IPS DF 4.7 (cell line): Measurements from ENCODE around the gene AHNAK.

Experiments used
- DNase-seq: peaks from one replicate; pipeline ENCODE4 v3.0.0-alpha.2; 2013; ENCODE audit warnings: low spot score; ENCODE audit errors: extremely low read depth

Gene AHNAK

DNA sequence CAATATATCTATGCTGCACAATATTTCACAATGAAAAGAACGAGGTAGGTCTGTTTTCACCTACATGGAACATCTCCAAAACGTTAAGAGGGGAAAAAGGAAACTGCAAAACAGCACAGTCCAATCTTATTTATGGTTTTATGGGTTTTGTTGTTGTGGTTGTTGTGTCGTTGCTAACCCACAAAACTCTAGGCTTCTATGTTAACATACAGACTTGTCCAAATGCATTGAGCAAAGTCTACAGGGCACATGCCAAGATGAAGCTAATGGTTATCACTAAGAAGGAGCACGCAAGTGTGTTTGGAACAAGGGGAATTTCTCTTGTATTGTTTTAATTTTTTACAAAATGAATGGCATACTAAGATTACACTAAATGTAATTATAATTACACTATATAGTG, 48.6 kb downstream of the AHNAK start:
- DNase-seq, result no peak

DNA sequence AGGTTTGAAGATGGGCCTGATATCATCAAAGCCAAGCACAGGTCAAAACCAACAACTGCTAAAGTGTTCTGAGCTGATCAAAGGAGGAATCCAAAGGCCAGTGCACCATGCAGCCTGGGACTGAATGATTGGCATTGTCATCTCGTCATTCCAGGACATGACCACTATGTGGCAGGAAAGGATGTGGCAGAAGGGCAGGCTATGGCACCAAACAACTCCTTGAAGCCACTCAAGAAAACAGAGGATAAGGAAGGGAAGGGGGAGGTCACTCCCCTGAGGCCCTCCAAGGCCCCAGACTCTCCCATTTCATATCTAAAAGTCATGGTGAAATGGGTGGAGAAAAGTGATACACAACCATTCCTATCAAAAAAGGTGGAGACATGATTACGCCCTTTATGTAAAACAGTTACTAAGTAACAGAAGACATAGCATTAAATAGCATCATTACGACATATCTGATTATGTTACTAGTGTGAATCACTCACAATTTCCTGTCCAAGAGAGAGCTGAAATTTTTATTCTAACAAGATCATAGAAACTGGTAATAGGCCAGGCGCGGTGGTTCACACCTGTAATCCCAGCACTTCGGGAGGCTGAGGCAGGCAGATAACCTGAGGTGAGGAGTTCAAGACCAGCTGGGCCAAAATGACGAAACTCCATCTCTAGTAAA, 49.3 kb downstream of the AHNAK start:
- no peak for DNase-seq

DNA sequence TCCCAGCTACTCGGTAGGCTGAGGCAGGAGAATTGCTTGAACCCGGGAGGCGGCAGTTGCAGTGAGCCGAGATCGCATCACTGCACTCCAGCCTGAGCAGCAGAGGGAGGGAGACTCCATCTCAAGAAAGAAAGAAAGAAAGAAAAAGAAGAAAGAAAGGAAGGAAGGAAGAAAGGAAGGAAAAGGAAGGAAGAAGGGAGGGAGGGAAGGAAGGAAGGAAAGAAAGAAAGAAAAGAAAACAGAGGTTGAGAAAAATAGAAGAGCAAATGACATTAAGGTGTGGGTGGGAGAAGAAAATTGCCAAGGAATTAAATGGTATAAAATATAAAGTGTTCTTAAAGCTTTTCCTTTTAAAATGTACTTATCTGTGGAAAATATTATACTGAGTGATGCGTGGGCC, 49.9 kb downstream of the AHNAK start:
- DNase-seq, result no peak

DNA sequence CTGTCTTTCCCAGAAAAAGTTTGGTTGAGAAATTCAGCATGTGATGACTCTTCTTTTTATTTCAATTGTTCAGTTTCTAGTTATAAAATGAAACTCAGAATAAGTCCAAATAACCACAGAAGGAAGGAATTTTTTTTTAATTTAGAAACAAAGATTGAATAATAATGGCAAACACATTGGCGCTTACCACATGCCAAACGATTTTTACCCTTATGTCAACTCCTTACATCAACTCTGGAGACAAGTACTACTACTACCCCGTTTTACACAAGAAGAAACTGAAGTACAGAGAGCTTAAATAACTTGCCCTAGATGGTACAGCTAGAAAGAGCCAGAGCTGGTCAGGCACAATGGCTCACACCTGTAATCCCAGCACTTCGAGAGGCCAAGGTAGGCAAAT, 52.4 kb downstream of the AHNAK start:
- no peak for DNase-seq

DNA sequence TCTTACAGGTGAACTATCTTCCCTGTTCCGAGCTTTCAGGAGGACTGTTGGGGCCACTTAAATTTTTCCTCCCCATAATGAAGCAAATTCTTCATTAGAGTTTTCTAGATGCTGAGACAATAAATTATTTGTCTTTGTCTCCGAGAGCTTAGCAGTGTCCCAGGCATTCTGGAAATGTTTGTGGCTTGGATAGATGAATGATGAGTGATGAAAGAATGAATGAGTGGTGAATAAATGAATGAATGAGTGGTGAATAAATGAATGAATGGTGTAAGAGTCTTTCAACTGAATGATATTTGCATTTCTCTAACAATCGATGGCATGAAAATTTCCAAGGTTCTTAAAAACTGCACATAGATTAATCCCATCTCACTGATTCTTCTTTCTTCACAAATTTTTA, 52.8 kb downstream of the AHNAK start:
- no peak for DNase-seq

DNA sequence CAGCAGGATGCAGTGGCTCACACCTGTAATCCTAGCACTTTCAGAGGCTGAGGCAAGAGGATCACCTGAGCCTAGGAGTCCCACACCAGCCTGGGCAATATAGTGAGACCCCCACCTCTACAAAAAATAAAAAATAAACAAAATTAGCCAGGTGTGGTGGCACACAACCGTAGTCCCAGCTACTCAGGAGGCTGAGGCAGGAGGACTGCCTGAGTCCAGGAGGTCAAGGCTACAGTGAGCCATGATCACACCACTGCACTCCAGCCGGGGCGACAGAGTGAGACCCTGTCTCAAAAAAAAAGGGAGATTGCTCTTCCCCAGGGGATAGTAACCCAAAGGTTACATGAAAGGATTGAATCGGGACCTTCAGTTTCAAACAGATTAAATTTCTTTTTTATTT, 54.0 kb downstream of the AHNAK start:
- no peak for DNase-seq

DNA sequence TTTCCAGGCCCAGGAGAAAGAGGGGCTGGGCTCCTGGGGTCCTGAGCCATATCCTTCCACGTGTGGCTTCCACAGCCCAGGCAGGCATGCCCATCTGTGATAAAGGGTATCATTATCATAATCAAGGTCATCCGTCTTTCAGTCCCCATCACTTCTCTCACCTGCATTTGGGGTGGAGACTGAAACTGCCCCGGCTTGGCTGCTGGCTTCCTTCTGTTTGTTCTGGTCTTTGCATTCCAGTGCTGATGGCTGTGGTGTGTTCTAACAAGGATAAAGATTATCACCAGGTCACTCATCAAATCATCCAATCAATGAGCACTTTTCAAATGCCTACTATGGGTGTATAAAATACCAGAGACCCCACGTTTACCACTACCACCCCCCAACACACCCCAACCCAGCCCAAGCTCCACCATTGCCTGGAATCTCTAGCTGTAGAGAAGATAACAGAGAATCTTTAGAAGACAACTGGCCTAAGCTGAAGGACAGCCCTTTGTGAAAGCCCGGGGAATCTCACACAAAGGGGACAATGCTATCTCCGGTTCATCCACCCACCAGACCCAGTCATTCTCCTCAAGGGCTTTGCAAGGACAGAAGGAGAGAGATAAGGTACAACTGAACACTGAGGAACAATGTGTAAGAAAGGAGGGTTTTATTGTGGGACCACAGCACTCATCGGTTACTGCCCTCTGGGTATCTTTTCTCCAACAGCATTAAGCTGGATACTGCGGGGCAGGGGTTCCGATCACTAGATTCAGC, 54.9 kb downstream of the AHNAK start:
- DNase-seq, result no peak

DNA sequence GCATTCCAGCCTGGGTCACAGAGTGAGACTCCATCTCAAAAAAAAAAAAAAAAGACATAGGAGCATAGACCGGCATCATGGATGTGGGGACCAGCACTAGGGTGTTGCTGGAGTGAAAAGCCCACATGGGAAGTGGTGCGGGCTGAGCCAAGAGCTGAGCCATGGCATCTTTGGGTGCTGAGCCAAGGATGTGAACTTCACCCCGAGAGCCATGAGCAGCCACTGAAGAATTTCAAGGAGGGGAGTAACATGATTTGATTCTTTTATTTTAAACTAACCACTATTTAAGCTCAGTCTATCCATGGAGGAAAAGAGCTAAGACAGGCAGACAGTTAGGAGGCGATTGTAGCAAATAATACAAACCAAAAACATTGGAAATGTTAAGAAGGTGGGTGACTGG, 57.4 kb downstream of the AHNAK start:
- DNase-seq, result no peak

DNA sequence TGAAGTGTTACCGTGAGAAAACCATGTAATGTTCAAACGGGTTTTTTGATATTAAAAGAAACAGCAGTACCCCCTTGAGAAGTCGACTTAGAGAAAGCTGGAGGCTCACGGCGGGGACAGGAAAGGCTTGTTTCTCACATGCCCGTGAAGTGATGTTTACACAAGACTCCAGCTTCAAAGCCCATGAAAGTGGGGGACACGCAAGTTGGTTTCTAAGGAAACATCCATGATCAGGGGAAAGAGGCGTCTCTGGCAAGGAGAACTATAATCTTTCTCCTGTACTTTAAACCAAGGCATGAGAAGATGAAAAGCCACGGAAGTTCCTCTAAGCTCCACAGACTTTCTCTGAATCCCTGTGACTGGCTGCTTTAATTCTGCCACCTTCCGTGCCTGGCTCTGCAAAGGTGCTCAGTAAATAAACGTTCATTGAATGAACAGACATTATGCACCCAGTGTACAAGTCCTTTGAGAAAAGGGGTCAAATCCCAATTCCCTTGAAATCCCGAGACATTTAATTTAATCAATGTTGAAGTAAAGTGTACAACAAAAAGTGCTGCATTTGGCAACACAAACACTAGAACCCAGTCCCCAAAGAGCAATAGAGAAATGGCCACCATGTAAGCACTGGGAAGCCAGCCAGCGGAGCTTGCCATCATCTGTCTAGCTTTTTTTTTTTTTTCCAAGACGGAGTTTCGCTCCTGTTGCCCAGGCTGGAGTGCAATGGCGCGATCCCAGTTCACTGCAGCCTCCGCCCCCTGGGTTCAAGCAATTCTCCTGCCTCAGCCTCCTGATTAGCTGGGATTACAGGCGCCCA, 58.7 kb downstream of the AHNAK start:
- DNase-seq, result no peak

DNA sequence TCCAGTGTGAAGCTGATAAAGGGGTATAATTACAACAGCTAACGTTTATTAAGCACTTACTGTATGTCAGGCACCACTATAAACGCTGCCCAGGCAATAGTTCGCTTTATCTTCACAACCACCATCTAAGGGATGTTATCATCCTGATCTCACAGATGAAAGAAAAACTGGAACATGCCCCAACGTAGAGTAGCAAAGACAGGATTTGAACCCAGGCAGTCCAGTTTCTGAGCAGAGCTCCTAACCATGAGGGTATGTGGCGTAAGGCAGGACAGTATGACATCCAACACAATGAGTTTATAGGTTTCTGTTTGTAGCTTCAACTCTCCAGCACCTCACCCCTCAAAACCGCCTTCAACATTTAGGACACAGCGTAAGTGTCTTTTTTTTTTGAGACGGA, 59.5 kb downstream of the AHNAK start:
- no peak for DNase-seq

DNA sequence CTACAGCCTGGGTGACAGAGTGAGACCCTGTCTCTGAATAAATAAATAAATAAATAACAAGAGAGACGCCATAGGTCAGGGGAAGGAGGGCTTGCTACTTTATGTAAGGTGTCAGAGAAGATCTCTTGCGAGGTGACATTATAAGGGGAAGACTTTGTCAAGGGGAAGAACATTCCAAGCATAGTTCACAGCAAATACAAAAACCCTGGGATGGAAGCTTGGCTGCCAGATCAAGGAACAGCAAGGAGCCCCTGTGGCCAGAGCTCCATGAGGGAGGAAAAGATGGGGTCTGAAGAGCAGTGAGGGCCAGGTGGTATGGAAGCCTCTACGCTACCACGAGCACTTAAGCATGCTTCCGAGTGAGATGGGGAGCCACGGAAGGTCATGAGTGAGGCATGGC, 62.3 kb downstream of the AHNAK start:
- no peak for DNase-seq

DNA sequence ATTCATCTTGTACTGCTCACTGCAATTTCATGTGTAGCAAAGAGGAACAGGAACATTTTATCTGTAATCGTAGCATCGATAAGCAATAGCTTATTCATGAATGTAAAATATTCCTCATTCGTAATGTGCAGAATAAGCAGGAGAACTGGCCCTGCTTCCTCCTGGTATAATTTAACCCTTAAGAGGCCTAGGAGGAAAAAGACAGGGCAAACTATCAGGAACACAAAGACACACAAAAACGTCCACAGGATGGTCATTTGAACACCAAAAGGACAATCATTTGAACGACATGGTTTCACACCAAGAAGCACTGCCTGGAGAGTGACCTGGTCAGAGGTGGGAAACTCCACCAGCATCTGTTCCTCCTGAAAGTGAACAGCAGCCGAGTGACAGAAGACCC, 63.9 kb downstream of the AHNAK start:
- DNase-seq, result no peak

DNA sequence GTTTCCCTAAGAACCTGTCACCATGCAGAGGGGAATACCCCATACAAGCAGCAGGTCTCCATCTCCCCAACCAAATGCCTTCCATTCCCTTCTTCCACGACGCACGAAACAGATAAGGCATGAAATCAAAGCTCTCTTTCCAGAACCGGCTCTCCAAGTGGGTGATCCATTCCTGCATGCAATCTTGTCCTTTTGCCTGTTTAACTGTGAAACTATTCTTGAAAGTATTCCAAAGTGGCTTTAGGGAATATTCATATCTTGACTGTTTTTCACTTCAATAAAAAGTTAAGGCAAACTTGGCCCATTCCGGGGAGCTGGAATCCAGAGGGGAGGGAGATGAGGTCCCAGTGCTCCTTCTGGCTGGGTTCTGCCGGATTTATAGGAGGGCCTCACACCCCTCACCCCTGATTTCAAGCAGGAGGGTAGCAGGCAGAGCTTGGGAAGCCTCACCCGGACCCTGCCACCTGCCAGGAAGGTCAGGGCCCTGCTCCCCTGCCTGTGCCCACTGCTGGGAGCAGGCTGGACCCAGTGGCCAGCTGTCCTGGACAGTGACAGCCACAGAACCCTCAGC, 66.9 kb downstream of the AHNAK start:
- DNase-seq, result no peak

DNA sequence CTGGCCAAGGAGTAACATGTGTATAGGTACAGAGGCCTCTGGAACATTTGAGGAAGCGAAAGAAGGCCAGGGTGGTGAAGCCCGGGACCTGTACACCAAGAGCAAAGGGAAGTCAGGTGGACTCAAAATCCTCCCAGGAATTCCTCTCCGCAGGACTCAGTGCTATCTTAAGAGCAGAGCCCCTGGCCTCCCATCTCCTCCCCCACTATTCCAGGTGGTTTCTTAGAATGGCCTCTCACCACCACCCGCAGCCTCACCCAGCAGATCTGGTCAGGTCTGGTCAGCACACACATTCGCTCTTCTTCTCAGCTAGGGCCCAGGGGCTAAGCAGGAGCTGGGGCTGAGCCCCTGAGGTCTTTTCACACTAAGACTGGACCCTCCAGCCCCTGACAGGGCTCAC, 68.7 kb downstream of the AHNAK start:
- no peak for DNase-seq

DNA sequence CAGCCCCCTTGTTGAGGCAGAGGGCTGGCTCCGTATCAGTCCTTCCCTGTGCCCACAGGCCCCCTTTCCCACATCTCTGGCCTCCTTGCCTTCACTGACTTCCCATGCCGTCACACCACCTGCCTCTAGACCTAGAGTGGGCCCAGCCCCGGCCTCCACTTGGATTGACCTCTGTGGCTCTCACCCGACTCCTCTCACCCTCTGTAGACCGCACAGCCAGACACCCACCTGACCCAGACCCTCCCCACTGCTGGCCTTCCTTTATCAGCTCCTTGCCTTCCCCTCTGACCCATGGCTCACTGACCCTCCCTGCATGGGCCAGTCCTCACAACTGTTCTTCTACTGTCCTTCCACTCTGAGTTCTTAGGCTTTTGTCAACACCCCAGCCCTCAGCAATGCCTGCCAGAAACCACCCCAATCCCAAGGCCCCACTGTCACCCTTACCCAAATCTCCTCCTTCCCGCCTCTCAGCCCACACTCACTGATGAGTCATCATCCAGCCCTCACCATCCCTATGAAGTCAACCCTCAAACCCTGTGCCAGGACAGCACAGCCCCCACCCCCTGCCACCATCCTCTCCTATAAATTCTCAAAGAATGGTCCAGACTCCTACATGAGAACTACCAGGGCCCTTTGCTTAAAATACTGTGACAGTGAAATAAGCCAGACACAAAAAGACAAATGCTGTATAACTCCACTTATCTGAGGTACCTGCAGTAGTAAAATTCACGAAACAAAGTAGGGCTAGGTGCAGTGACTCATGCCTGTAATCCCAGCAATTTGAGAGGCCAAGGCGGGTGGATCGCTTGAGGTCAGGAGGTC, 74.3 kb downstream of the AHNAK start:
- DNase-seq, result no peak

DNA sequence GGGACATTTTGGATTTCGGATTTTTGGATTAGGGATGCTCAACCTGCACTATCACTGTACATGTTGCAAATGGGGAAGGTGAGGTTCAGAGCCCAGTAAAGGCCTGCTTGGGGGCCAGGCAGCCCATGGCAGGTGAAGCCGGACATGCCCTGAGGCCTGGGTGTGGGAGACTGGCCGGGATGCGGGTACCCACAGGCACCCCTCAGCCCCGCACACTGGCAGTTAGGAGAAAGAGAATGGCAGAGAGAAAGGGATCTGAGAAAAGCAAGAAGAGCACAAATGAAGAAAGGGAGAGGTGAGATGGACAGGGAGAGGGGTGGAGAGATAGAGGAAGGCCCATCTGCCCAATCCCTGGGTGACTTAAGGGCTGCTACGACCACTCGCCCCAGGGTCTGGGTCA, 75.0 kb downstream of the AHNAK start:
- DNase-seq, result no peak

DNA sequence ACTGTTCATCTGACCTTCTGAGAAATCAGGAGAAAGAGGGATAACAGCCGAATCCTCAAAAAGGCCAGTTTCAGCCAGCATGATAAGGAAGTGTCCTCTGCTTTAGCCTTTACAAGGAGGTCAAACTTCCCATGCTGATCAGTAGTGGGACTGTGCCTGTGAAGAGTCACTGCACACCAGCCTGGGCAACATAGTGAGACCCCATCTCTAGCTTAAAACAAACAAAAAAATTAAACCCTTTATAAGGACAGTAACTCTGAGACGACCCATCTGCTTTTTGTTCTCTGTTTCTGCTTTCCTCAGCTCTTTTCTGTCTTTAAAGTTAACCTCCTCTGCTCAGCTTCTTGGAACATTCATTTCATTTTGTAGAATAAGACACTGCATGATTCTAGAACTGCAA, 78.0 kb downstream of the AHNAK start:
- DNase-seq, result no peak

DNA sequence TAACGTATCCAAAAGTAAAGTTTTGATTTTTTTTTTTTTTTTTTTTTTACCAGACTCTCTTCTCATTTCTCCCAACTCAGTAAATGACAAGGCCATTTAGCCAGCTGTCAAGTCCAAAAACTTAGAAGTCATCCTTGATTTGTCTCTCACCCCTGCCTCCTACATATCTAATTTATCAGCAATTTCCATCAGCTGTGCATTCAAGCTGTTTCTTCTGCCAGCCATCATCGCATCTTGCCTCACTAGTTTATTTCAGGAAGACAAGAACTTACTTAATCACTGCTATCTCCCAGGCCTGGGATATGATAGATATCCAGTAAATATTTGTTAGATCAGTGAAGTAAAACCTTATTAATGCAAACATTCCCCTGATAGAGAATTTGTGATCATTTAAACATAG, 80.2 kb downstream of the AHNAK start:
- DNase-seq, result no peak

DNA sequence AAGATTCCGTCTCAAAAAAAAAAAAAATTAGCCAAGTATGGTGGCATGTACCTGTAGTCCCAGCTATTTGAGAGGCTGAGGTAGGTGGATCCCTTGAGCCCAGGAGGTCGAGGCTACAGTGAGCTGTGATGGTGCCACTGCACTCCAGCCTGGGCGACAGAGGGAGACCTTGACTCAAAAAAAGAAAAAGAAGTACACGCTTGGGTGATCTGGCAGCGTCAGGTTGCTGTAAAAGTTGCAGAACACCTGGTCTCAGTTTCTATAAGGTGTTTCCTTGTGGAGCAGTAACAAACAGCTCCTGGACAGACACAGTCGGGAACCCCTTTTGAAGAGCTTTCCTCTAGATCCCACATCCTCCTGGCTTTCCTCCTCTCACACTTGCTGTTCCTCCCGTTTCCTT, 82.0 kb downstream of the AHNAK start:
- no peak for DNase-seq

DNA sequence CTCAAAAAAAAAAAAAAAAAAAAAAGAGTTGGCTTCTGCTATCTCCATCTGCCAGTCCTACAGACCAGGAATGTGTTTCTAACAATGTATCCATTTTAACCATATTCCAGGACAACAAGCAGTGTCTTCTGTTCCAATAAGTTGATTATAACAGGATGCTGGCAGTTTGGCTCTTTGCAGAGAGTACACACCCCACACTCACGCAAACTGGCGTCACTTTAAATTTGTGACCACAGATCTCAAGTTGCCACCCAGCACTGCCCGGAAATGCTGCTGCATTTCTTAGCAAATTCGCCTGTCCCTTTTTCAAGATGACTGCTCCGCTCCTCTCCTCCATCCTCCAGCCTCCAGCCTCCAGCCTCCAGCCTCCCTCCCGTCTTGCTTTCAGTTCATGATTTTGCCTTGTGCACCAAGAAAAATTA, 83.5 kb downstream of the AHNAK start:
- DNase-seq, result no peak

DNA sequence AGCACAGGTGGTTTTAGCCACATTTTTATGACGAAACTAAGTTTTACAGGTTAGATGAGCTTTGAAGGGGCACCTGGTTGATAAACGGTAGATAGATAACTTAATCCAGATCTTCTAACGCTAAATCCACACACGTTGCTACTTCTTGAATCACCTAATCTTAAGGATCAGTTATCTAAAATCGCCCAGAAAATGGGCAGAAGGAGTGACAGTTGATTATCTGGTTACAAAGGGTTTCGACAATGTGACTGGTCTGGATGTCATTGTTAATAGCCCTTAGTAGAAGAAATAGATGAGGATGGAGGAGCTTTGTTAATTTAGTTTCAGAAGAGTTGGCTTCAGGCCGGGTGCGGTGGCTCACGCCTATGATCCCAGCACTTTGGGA, 84.1 kb downstream of the AHNAK start:
- no peak for DNase-seq
